22Rv1 (cell line): ENCODE measurements around the gene ME3.

Experiments
- ZFX ChIP-seq: fragments of 450-650 bp; IDR thresholded peaks from 2 replicates; pipeline ENCODE4 v1.6.1; 2017; ENCODE audit warnings: antibody characterized with exemption, borderline replicate concordance
- TF ChIP-seq, protein P1 (sequence below): fragments of 450-650 bp; IDR thresholded peaks from 2 replicates; pipeline ENCODE4 v1.5.1; 2017; ENCODE audit warnings: mild to moderate bottlenecking

DNA sequence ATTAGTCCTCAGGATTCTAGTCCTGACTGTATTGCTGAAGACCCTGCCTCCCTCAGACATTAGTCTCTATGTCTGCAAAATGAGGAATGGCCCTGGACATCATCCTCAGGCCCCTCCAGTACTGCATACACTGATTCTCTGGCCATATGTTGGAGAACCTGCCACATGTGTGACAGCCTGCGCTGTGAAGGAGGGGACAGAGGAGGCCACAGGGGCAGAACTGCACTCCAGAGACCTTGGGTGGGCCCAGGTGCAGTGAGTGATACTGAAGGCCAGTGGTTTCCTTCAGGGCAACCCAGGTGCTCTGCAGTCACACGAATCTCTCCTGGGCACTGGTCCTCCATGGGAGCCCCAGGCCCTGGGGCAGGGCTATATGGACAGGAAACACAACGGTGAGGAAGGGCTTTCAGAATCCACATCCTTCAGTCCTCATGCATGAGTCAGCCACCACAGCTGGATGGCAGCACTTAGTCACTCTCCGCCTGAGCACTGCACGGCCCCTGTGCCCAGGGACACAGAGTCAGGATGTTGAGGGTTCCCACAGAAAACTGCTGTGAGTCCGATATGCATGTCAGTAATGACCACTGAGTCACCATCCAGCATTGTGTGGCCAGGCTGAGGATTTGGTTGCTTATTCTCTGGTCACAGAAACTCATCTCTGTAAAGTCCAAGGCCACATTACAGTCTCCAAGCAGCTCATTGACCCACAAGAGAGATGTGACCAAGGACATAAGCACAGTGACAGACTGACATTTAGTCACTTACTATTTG, 39.7 kb downstream of the ME3 start:
- TF ChIP-seq, protein P1, sequence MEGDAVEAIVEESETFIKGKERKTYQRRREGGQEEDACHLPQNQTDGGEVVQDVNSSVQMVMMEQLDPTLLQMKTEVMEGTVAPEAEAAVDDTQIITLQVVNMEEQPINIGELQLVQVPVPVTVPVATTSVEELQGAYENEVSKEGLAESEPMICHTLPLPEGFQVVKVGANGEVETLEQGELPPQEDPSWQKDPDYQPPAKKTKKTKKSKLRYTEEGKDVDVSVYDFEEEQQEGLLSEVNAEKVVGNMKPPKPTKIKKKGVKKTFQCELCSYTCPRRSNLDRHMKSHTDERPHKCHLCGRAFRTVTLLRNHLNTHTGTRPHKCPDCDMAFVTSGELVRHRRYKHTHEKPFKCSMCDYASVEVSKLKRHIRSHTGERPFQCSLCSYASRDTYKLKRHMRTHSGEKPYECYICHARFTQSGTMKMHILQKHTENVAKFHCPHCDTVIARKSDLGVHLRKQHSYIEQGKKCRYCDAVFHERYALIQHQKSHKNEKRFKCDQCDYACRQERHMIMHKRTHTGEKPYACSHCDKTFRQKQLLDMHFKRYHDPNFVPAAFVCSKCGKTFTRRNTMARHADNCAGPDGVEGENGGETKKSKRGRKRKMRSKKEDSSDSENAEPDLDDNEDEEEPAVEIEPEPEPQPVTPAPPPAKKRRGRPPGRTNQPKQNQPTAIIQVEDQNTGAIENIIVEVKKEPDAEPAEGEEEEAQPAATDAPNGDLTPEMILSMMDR, result no peak
- TF ChIP-seq ZFX, result no peak
